ENCODE data around the gene ACSF2.
"Not testable (repeated sequence)": the region's sequence is repeated elsewhere in the genome, so short reads cannot be mapped to it uniquely, and the experiment has no call there.

ACSF2 gene

GRCh38 chr17:50397919-50398285, 28.1 kb upstream of the ACSF2 start:
- H3K36me3 ChIP-seq (replicated peaks; ENCODE audit: insufficient read depth, low read length), result peaks cover 14% of the 10 kb centered on the region; the same call in 1 of the 2 replicates
- TF ChIP-seq EZH2phosphoT487 (IDR thresholded peaks at IDR 0.05; ENCODE audit: low read length) (no peak), EZH2 (optimal IDR thresholded peaks at IDR 0.05; ENCODE audit: low read depth, low read length) (no peak), CTCF (IDR thresholded peaks at IDR 0.05; ENCODE audit: low read length) (no peak)
- H3K4me3 ChIP-seq (ENCODE audit: low read length), result peak overlapping the region; percentile 98
- H3K4me1 ChIP-seq (ENCODE audit: low read length), result peaks cover 20% of the 10 kb centered on the region
- no peaks in the 10 kb centered on the region for H4K20me1 ChIP-seq (ENCODE audit: insufficient read depth, low read length)
- DNase-seq, result no peak
- H3K27me3 ChIP-seq (replicated peaks; ENCODE audit: insufficient read depth, low read length), result no peaks in the 10 kb centered on the region
- no peak overlapping the region for H3K27ac ChIP-seq (ENCODE audit: low read length)
- peak overlapping the region; percentile 92 for H2AFZ ChIP-seq (ENCODE audit: low read length)
- H3K79me2 ChIP-seq (ENCODE audit: low read length), result peaks cover 46% of the 10 kb centered on the region
- no peaks in the 10 kb centered on the region for H3K9me3 ChIP-seq (replicated peaks; ENCODE audit: insufficient read depth, low read length)
- no peaks in the 10 kb centered on the region for H3K9me2 ChIP-seq (replicated peaks; ENCODE audit: insufficient read depth, low read length)
- H3K4me2 ChIP-seq (ENCODE audit: low read depth, low read length), result peak overlapping the region; percentile 89
- 0 out of 2 replicates have a peak, but pooled peaks cover 10% of the 10 kb centered on the region for H3F3A ChIP-seq (ENCODE audit: insufficient read depth, low read length)
- peak overlapping the region; percentile 35; the same call in 1 of the 2 replicates for H3K9ac ChIP-seq (ENCODE audit: low read length)

- not testable (repeated sequence) for H3K9me2 ChIP-seq (replicated peaks; ENCODE audit: insufficient read depth, low read length); H3K9me3 ChIP-seq (replicated peaks; ENCODE audit: insufficient read depth, low read length); H4K20me1 ChIP-seq (ENCODE audit: insufficient read depth, low read length); H3K4me2 ChIP-seq (ENCODE audit: low read depth, low read length); H3K4me3 ChIP-seq (ENCODE audit: low read length); H3K27me3 ChIP-seq (replicated peaks; ENCODE audit: insufficient read depth, low read length); H3K36me3 ChIP-seq (replicated peaks; ENCODE audit: insufficient read depth, low read length); H3F3A ChIP-seq (ENCODE audit: insufficient read depth, low read length); H3K27ac ChIP-seq (ENCODE audit: low read length); H3K9ac ChIP-seq (ENCODE audit: low read length); H2AFZ ChIP-seq (ENCODE audit: low read length); DNase-seq
- Histone ChIP-seq H3K4me1 (ENCODE audit: low read length) (peaks cover 13% of the 10 kb centered on the region), H3K79me2 (ENCODE audit: low read length) (peaks cover 38% of the 10 kb centered on the region)
These were observed 27.3 kb upstream of the ACSF2 start for GRCh38 chr17:50398672-50399071.

- H3K36me3 ChIP-seq (replicated peaks; ENCODE audit: insufficient read depth, low read length); H3K9me3 ChIP-seq (replicated peaks; ENCODE audit: insufficient read depth, low read length); H3K27ac ChIP-seq (ENCODE audit: low read length); H3K9ac ChIP-seq (ENCODE audit: low read length); H3K9me2 ChIP-seq (replicated peaks; ENCODE audit: insufficient read depth, low read length); H3K27me3 ChIP-seq (replicated peaks; ENCODE audit: insufficient read depth, low read length); H3F3A ChIP-seq (ENCODE audit: insufficient read depth, low read length); H3K4me2 ChIP-seq (ENCODE audit: low read depth, low read length); H3K4me3 ChIP-seq (ENCODE audit: low read length); H4K20me1 ChIP-seq (ENCODE audit: insufficient read depth, low read length); DNase-seq; H2AFZ ChIP-seq (ENCODE audit: low read length): not testable (repeated sequence)
- Histone ChIP-seq H3K79me2 (ENCODE audit: low read length) (peaks cover 29% of the 10 kb centered on the region), H3K4me1 (ENCODE audit: low read length) (peaks cover 11% of the 10 kb centered on the region)
These were observed 26.4 kb upstream of the ACSF2 start for GRCh38 chr17:50399591-50399990.

- H4K20me1 ChIP-seq (ENCODE audit: insufficient read depth, low read length); H3K4me1 ChIP-seq (ENCODE audit: low read length); H3F3A ChIP-seq (ENCODE audit: insufficient read depth, low read length): not testable (repeated sequence)
These were observed 20.7 kb upstream of the ACSF2 start for GRCh38 chr17:50405351-50405750.

GRCh38 chr17:50406578-50406977, 19.4 kb upstream of the ACSF2 start:
- no peak overlapping the region for H2AFZ ChIP-seq (ENCODE audit: low read length)
- H3F3A ChIP-seq (ENCODE audit: insufficient read depth, low read length), result no peaks in the 10 kb centered on the region
- no peak for DNase-seq
- no peaks in the 10 kb centered on the region for H3K4me1 ChIP-seq (ENCODE audit: low read length)
- H3K4me2 ChIP-seq (ENCODE audit: low read depth, low read length), result no peak overlapping the region
- H3K79me2 ChIP-seq (ENCODE audit: low read length), result no peaks in the 10 kb centered on the region
- no peak overlapping the region for H3K4me3 ChIP-seq (ENCODE audit: low read length)
- no peak overlapping the region for H3K27ac ChIP-seq (ENCODE audit: low read length)
- H3K27me3 ChIP-seq (replicated peaks; ENCODE audit: insufficient read depth, low read length), result no peaks in the 10 kb centered on the region; the same call in 1 of the 2 replicates
- H3K9me2 ChIP-seq (replicated peaks; ENCODE audit: insufficient read depth, low read length), result no peaks in the 10 kb centered on the region
- H3K9me3 ChIP-seq (replicated peaks; ENCODE audit: insufficient read depth, low read length), result no peaks in the 10 kb centered on the region
- no peak overlapping the region for H3K9ac ChIP-seq (ENCODE audit: low read length)
- TF ChIP-seq EZH2phosphoT487 (IDR thresholded peaks at IDR 0.05; ENCODE audit: low read length) (no peak), EZH2 (optimal IDR thresholded peaks at IDR 0.05; ENCODE audit: low read depth, low read length) (no peak), CTCF (IDR thresholded peaks at IDR 0.05; ENCODE audit: low read length) (no peak)
- H4K20me1 ChIP-seq (ENCODE audit: insufficient read depth, low read length), result no peaks in the 10 kb centered on the region
- no peaks in the 10 kb centered on the region for H3K36me3 ChIP-seq (replicated peaks; ENCODE audit: insufficient read depth, low read length)

More at GRCh38 chr17:50405351-50405750, 20.7 kb upstream of the ACSF2 start:
- not testable (repeated sequence) for H3K36me3 ChIP-seq (replicated peaks; ENCODE audit: insufficient read depth, low read length); H3K27me3 ChIP-seq (replicated peaks; ENCODE audit: insufficient read depth, low read length); H3K4me3 ChIP-seq (ENCODE audit: low read length); H3K79me2 ChIP-seq (ENCODE audit: low read length); H3K9me2 ChIP-seq (replicated peaks; ENCODE audit: insufficient read depth, low read length); H3K9ac ChIP-seq (ENCODE audit: low read length); H3K27ac ChIP-seq (ENCODE audit: low read length); H3K4me2 ChIP-seq (ENCODE audit: low read depth, low read length); DNase-seq; H2AFZ ChIP-seq (ENCODE audit: low read length); H3K9me3 ChIP-seq (replicated peaks; ENCODE audit: insufficient read depth, low read length)
